Activated T-cell treated with anti-CD3 and anti-CD28 coated beads, Interleukin-2, amount 50 U/mL, for 72 hours (primary cell): ENCODE results near the gene C16orf89. TPM values are rescaled to one million over a fixed set of nuclear protein-coding genes. Genes with fewer than 3 reads are reported as not detected.
"Not testable (repeated sequence)": the region's sequence is repeated elsewhere in the genome, so short reads cannot be mapped to it uniquely, and the experiment has no call there.

Experiments
- ATAC-seq, 2 donors: fragments of 150-1000 bp; cut with Tn5 transposase; replicated peaks in 1 of 2; 2 replicates each; pipeline ENCODE4 v1.10.0; 2021; ENCODE audit warnings: moderate library complexity in 2 of 2, mild to moderate bottlenecking in 1 of 2
- DNase-seq, 2 donors: peaks; one replicate each; pipeline ENCODE4 v3.0.0; 2021 to 2022; ENCODE audit warnings: mixed read lengths in 1 of 2
- H3K27ac Mint-ChIP-seq: one replicate; pipeline ENCODE4 v1.8.0; 2022; ENCODE audit warnings: mild to moderate bottlenecking, moderate library complexity, mixed read lengths
- H3K27me3 Mint-ChIP-seq: one replicate; pipeline ENCODE4 v1.8.0; 2022; ENCODE audit warnings: low read depth, mixed read lengths
- H3K36me3 Mint-ChIP-seq, 2 donors: one replicate each; pipeline ENCODE4 v1.8.0; 2022; ENCODE audit warnings: mixed read lengths in 2 of 2, mild to moderate bottlenecking in 1 of 2; ENCODE audit not compliant: insufficient read depth in 2 of 2
- H3K4me1 Mint-ChIP-seq: one replicate; pipeline ENCODE4 v1.8.0; 2022; ENCODE audit warnings: low read depth, mixed read lengths
- H3K4me3 Mint-ChIP-seq, 2 donors: one replicate each; pipeline ENCODE4 v1.8.0; 2022; ENCODE audit warnings: mild to moderate bottlenecking in 2 of 2, mixed read lengths in 2 of 2, moderate library complexity in 2 of 2
- H3K9me3 Mint-ChIP-seq, 2 donors: one replicate each; pipeline ENCODE4 v1.8.0; 2022; ENCODE audit warnings: mixed read lengths in 2 of 2
- total RNA-seq, 2 donors: library from RNA; stranded (reverse); gene quantifications; one replicate each; pipeline ENCODE4 v1.2.3, GENCODE V29; 2022

The C16orf89 gene
- total RNA-seq, 2 donors from 2014 or later = not detected

DNA sequence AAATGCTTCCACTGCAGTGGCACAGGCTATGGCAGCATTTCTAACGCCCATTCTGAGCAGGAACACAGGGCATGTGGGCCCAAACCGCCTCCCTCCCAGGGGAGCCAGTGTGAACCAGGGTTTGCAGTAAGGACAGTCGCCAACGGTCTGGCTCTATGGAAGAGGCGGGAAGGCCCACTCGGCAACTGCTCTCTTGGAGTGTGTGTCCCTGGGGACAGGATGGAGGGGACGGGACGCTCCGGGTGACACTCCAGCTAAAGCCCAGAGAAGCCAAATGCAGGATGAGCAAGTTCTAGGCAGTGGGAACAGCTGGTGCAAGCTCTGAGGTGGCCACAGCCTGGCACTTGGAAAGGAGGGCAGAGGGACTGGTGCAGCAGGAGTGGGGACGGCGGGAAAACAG is 28.0 kb upstream of the C16orf89 start:
- H3K27ac Mint-ChIP-seq, ATAC-seq, DNase-seq, H3K4me3 Mint-ChIP-seq, H3K36me3 Mint-ChIP-seq, H3K9me3 Mint-ChIP-seq, H3K27me3 Mint-ChIP-seq: not testable (repeated sequence)
- peaks cover 33% of the 10 kb centered on the region for H3K4me1 Mint-ChIP-seq

DNA sequence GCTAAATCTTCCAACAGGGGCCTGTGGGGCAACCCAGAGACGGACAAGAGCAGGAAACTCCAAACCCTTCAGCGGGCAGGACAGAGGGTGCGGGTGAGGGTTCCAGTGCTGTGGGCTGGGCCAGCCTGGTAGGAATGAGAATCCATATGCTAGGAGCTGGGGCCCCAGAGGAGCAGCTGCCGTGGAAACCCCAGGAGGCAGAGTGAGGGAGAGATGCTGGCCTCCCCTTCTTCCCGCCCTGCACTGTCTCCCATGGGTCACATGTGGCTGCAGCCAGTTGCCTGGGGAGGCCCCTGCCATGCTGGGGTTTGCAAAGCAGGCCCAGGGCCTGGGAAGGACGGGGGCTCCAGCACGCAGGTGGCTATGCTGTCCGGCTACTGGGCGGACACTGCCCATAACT is 27.3 kb upstream of the C16orf89 start:
- H3K36me3 Mint-ChIP-seq, H3K27ac Mint-ChIP-seq, DNase-seq, H3K4me3 Mint-ChIP-seq, H3K27me3 Mint-ChIP-seq, ATAC-seq, H3K9me3 Mint-ChIP-seq: not testable (repeated sequence)
- H3K4me1 Mint-ChIP-seq = peaks cover 31% of the 10 kb centered on the region

DNA sequence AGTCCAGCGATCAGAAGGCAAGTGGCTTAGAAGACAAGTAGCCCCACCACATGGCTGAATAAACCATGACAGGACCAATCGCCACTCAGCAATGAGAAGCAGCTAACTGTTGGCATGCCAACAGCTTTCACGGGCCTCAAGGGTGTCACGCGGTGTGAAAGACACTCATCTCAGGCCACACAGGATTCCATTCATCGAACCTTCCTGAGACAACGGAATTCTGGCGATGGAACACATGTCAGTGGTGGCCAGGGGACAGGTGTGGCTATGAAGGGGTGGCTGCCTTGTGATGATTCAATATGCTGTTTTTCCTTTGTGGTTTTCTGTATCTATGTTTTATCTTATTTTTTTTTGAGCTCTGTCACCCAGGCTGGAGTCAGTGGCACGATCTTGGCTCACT is 24.8 kb upstream of the C16orf89 start:
- H3K4me3 Mint-ChIP-seq, H3K36me3 Mint-ChIP-seq, H3K27me3 Mint-ChIP-seq, DNase-seq, H3K27ac Mint-ChIP-seq, ATAC-seq, H3K9me3 Mint-ChIP-seq: not testable (repeated sequence)
- peaks cover 18% of the 10 kb centered on the region for H3K4me1 Mint-ChIP-seq

DNA sequence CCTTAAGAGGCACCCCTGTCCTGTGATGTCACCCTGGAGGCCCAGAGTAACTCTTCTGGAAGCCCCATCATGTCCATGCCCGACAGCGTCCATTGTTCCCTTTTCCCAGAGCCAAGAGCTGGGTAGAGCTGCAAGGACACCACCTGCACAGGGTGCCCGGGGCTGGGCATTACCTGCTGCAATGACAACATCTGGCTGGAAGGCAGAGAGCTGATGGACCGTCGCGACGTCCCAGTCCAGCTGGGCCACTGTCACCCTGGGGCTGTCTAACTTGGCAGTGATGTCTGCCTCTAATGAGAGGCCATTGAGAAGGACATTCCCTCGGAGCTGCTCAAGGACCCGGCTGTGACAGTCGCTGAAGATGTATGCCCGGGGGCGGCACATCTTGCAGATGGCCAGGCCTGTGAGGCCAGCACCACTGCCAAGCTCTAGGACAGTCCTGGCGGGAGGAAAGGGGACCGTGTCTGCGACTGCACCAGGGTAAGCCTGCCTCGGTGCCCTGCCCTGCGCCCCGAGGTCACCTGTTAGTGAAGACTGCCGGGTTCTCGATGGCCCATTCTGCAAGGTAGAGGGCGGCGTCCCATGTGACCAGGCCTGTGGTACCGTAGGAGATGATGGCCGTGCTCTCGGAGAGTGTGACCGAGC is 24.3 kb upstream of the C16orf89 start:
- not testable (repeated sequence) for ATAC-seq, DNase-seq, H3K9me3 Mint-ChIP-seq, H3K27ac Mint-ChIP-seq, H3K27me3 Mint-ChIP-seq, H3K36me3 Mint-ChIP-seq, H3K4me3 Mint-ChIP-seq
- peaks cover 14% of the 10 kb centered on the region for H3K4me1 Mint-ChIP-seq

DNA sequence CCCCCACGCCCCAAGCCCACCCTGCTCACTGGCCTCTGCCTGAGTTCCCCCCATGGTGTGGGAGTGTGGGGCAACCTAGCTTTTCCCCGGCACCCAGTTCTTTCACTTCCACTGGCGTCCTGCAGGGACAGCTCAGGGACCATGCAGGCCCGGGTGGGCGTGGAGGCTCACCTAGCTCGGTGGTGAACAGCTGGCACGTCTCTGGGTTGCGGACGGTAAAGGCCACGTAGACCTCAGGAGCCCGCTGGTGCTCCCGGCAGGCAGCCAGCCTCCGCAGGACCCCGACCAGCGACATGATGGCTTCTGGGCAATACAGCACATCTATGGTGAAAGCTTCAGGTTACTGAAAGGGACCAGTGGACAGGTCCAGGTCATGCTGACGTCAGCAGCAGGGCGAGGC is 23.2 kb upstream of the C16orf89 start:
- H3K9me3 Mint-ChIP-seq, ATAC-seq, H3K4me3 Mint-ChIP-seq, H3K27ac Mint-ChIP-seq, DNase-seq, H3K36me3 Mint-ChIP-seq, H3K27me3 Mint-ChIP-seq: not testable (repeated sequence)
- peaks cover 12% of the 10 kb centered on the region for H3K4me1 Mint-ChIP-seq

DNA sequence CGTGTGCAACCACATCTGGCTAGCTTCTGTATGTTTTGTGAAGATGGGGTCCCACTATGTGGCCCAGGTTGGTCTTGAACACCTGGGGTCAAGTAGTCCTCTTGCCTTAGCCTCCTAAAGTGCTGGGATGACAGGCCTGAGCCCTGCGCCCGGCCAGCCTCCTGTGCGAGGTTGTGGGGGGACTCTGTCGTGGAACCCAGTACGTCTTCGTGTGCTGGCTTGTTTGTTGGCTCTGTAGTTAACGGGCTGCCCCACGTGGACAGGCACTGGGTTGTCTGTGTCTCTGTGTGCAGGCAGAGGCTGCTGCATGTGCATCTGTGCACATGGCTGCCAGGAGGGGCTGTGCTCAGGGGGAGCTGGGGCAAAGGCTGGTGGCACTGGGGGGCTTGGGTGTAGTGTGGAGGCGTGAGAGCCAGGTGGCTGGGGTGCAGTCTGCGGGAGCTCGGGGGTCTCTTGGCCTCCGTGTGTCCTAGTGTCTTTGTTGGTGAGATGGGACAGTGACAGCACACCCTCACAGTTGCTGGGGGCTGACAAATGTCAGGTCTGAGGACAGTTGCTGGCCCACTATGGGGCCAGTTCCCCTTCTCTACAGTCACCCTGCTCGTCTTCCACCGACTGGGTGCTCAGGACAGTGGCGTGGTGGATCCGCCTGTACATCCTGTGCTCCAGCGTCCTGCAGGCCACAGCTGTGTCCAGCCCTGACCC is 22.5 kb upstream of the C16orf89 start:
- H3K27ac Mint-ChIP-seq, ATAC-seq, H3K4me3 Mint-ChIP-seq, DNase-seq, H3K36me3 Mint-ChIP-seq, H3K27me3 Mint-ChIP-seq, H3K9me3 Mint-ChIP-seq: not testable (repeated sequence)
- H3K4me1 Mint-ChIP-seq = peaks cover 12% of the 10 kb centered on the region

DNA sequence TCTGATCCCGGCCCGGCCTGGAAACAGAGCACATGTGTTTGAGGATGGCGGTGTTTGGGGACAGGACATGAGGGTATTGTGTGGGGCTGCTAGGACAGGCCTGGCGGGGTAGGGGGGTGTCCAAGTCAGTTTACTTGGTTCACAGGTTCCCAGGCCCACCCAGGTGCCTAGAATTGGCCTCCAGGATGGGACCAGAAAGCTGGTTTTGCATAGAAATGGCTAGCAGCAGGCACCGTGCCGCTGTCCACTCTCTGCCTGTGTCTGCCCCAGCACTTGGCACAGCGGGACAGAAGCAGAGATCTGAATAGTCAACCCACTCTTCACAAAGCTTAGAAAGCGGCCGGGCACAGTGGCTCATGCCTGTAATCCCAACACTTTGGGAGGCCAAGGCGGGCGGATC is 20.0 kb upstream of the C16orf89 start:
- not testable (repeated sequence) for DNase-seq, H3K9me3 Mint-ChIP-seq, ATAC-seq, H3K36me3 Mint-ChIP-seq, H3K27ac Mint-ChIP-seq, H3K4me3 Mint-ChIP-seq, H3K27me3 Mint-ChIP-seq, H3K4me1 Mint-ChIP-seq

DNA sequence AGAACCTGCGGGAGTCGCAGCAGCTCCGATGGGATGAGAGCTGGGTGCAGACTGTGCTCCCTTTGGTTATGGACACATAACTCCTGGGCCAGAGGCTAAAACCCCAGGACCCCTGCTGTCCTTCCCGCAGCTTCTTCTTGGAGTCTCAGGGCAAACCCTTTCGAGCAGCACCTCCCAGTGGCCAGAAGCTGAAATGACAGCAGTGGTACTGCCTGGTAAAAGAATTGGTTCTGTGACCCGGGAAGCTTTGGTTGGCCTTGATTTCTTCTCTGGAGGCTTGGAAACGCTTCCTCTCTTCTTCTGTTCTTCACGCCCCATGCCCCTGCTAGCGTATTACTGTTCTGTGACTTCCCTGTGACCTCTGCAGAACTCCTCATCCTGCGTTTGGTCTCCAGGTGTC is 19.0 kb upstream of the C16orf89 start:
- not testable (repeated sequence) for ATAC-seq, H3K27ac Mint-ChIP-seq, H3K27me3 Mint-ChIP-seq, H3K36me3 Mint-ChIP-seq, H3K9me3 Mint-ChIP-seq, H3K4me1 Mint-ChIP-seq, H3K4me3 Mint-ChIP-seq
- peak; percentile 57 to 59 for DNase-seq

DNA sequence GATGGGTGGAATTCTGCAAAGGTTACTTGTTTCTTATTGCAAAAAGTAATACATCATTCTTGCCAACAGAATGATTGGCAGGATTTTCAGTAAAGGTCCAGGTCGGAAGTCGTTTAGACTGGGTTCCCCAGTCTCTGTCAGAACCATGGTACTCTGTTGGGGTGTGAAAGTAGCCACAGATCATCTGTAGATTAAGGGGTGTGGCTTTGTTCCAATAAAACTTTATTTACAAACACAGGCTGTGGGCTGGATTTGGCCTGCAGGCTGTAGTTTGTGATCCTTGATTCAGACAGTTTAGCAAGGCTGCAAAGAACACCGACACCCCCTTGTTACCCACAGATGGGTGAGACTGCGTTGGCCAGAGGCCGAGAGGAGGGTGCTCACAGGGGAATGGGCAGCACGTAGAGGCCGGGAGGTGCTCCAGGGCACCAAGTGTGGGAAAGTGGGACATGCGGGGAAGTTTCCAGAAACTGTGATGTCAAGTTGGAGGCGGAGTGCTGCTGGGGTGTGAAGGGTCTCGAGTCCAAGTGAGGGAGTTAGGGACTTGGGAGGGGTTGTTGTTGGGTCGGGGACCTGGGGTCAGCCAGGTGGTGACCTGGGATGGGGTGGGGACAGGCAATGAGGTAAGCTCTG is 18.5 kb upstream of the C16orf89 start:
- not testable (repeated sequence) for H3K4me1 Mint-ChIP-seq, H3K27me3 Mint-ChIP-seq, DNase-seq, H3K27ac Mint-ChIP-seq, H3K36me3 Mint-ChIP-seq, H3K9me3 Mint-ChIP-seq, ATAC-seq, H3K4me3 Mint-ChIP-seq

DNA sequence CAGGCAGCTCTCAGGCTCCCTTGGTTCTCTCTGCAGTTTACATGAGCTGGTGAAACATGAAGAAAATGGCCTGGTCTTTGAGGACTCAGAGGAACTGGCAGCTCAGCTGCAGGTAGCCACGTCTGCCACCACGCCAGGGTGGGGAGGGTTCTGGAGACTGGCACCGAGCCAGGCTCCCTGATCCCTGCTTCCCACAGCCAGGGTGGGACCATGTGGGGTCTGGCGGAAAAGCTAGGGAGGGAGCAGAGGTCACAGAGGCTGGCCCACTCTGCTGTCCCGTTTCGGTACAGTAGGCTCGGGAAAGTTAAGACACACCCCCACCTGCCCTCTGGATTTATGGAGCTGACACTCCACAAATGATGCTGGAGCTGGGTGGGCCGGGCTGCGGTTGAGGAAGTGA is 17.9 kb upstream of the C16orf89 start:
- H3K9me3 Mint-ChIP-seq, H3K4me1 Mint-ChIP-seq, H3K27ac Mint-ChIP-seq, DNase-seq, H3K36me3 Mint-ChIP-seq, H3K27me3 Mint-ChIP-seq, ATAC-seq, H3K4me3 Mint-ChIP-seq: not testable (repeated sequence)

DNA sequence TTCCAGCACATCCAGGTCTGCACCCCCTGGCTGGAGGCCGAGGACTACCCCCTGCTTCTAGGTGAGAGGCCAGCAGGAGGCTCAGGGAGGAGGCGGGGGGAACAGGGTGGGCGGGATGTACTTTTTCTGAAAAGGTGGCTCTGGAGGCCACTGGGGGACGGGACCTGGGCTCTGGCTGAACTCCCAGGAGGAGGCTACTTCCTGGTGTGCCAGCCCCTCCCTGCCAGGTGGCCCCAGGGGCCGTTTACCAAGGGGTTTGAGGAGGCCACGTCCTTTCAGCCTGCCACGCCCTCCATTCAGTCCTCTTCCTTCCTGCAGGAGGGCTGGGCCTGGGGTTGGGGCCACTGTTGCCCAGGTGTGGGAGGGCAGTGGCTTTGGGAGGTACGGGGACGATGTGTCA is 15.2 kb upstream of the C16orf89 start:
- not testable (repeated sequence) for H3K27ac Mint-ChIP-seq, H3K4me1 Mint-ChIP-seq, ATAC-seq, H3K27me3 Mint-ChIP-seq, H3K36me3 Mint-ChIP-seq, H3K9me3 Mint-ChIP-seq, H3K4me3 Mint-ChIP-seq, DNase-seq

DNA sequence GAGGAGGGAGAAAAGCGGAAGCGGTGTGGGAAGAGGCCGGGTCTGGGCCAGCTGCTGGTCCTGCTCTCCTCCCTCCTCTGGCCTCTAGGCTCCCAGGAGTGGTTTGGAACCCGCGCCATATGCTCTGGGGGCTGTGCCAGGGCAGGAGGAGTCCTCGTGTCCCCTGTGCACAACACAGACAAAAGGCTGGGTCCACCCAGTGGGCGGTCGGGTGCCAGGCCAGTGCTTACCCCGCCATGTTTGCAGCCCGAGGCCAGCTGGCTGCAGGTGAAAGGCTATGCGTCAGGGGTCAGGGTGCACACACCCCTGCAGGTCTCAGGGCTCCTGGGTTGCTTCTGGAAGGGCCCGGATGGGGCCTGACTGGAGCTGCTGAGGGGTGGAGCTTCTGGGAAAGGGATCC is 14.7 kb upstream of the C16orf89 start:
- not testable (repeated sequence) for H3K9me3 Mint-ChIP-seq, H3K36me3 Mint-ChIP-seq, H3K4me3 Mint-ChIP-seq, H3K27ac Mint-ChIP-seq, H3K4me1 Mint-ChIP-seq, DNase-seq, H3K27me3 Mint-ChIP-seq, ATAC-seq

DNA sequence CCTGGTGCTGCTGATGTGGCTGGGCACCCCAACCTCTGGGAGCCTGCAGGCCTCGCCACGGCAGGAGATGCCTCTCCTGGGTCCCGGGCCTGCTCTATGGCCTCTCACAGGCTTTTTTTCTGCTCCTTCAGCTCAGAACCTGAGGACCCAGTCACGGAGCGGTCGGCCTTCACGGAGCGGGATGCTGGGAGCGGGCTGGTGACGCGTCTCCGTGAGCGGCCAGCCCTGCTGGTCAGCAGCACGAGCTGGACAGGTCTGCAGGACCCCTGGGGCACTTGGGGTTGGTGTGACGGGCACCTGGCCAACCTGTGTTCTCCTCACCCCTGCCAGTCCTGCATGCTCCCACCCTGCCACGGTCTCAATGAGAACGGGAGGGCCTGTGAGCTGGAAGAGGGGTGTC is 12.9 kb upstream of the C16orf89 start:
- Mint-ChIP-seq H3K36me3 (peaks cover 3 to 4% of the 10 kb centered on the region in 2 donors), H3K27me3 (no peaks in the 10 kb centered on the region), H3K27ac (no peak overlapping the region), H3K4me1 (no peaks in the 10 kb centered on the region), H3K4me3 (no peak overlapping the region), H3K9me3 (no peaks in the 10 kb centered on the region)
- ATAC-seq = no peak
- no peak for DNase-seq
